Activated naive CD8-positive, alpha-beta T cell treated with anti-CD3 and anti-CD28 coated beads, Interleukin-2, amount 50 U/mL, for 16 hours (primary cell): Measurements from ENCODE around the gene SCG3.
"Not testable (repeated sequence)": the region's sequence is repeated elsewhere in the genome, so short reads cannot be mapped to it uniquely, and the experiment has no call there.

ENCODE experiments used
- DNase-seq: peaks from one replicate; pipeline ENCODE4 v3.0.0-alpha.2; 2020; ENCODE audit warnings: low read depth, low spot score

The SCG3 gene

GRCh38 chr15:51681303-51681963 is at the start of gene SCG3:
Gene SCG3 (plus strand): TSS chr15:51681503. CDS start chr15:51681756, 253 bp downstream.
- DNase-seq, result peak; percentile 13

DNA sequence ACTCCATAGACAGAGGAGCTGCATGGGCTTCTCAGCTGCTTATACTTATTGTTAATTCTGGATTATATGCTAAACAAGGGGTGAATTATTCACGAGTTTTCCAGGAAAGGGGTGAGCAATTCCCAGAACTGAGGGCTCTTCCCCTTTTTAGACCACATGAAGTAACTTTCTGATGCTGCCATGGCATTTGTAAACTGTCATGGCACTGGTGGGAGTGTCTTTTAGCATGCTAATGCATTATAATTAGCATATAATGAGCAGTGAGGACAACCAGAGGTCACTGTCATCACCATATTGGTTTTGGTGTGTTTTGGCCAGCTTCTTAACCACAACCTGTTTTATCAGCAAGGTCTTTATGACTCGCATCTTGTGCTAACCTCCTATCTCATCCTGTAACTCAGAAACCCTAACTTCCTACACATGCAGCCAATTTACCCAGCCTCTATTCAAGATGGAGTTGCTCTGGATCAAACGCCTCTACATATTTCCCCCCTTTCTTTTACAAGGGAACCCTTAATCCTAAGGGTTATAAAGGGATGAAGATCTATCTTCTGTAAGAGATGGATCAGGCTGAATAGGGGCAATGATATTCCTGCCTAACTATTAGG is 46.6 kb upstream of the SCG3 start:
- DNase-seq, result no peak

DNA sequence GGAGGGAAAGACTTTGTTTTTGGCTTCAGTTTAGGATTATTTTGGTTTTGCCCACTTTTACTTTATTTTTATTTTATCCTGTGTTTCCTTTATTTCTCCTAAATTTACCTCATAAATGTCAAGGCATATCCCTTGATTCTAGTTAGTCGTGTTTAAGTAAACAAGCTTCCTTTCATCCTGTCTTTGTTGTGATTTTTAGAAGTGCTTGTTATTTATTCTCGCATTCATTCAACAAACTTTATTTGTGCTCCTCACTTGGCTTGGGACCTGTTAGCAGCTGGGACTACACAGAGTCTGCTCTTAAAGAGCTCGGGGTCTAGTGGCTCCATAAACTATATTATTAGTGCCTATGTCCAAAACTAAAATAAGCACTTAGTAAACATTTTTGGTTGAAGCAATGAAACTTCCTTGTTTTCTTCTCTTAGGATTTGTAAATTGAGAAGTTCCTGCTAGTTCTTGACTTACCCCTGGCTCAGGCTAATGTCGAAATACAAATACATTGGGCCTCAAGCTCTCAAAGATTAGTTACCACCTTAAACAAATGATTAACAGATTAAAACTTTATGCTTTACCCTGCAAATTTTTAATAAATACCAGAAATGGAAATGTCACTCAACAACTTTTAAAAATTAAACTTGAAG is 39.7 kb upstream of the SCG3 start:
- no peak for DNase-seq

DNA sequence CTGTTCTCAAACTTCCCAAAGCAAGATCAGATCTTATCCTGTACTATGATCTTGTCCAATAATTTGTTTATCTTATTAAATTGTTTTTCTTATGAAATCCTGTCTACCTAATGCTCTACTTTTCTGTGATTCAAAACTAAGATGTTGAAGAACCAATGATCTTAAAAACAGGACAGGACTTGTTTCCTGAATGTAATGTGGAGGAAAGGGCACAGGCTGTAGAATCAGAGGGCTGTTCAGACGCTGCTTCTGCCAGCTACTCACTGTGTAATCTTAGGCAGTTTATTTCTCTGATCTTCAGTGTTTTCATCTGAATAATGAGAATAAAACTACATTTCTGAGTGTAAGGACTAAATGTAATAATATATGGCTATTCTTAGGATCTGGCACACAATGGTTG is 38.6 kb upstream of the SCG3 start:
- no peak for DNase-seq

DNA sequence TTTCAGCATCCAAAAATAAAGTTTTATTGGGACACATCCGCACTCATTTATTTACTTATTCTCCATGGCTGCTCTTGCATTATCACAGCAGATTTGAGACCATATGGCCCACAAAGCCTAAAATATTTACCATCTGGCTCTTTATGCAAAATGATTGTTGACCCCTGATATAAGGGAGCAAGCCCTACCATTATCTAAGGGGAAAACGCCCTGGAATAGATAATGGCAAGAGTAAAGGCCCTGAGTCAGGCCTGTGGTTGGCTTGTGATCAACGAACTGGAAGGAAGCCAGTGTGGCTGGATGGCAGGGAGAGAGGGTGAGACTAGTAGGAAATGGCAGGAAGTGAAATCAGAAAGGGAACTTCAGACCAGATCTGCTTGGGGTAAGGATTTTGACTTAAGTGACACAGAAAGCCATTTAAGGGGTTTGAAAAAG is 34.2 kb upstream of the SCG3 start:
- no peak for DNase-seq

- not testable (repeated sequence) for DNase-seq
These were observed 33.2 kb upstream of the SCG3 start for GRCh38 chr15:51648101-51648500.

- not testable (repeated sequence) for DNase-seq
These were observed 32.7 kb upstream of the SCG3 start for GRCh38 chr15:51648643-51649042.

DNA sequence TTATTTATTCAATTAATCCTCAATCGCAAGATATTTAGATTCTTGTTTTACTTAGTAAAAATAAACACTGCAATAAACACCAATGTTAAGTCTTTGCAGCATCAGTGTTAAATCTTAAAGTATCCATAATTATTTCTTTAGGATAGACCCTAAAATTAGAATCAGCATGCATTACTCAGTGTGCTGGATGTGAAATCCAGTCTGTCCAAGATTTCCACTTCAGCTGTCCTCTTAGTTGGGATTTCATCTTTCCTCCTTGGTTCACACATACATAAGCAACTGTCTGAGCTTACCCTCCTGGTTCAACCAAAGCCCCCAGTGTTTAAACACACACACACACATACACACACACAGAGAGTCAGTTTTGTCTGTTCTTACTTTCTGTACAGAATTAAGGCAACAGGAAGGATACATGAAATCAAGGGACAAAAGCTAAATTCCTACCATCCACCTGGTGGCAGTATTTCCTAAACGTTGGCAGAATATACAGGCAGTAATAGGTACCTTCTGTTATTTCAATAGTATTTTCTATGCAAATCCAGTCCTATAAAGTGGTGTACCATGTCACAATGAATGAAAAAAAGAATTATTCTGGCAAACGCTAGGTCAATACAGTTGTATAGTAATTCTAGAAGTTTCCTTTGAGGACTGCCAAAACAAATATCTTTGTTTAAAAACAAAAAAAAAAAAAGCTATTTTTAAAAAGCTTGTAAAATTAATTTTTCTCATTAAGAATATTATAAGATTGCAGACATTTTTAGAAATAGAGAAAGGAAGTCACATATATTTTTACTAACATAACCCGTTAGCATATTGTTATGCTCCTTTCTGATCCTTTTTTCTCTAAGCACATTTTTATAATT is 31.4 kb upstream of the SCG3 start:
- peak; percentile 13 for DNase-seq

DNA sequence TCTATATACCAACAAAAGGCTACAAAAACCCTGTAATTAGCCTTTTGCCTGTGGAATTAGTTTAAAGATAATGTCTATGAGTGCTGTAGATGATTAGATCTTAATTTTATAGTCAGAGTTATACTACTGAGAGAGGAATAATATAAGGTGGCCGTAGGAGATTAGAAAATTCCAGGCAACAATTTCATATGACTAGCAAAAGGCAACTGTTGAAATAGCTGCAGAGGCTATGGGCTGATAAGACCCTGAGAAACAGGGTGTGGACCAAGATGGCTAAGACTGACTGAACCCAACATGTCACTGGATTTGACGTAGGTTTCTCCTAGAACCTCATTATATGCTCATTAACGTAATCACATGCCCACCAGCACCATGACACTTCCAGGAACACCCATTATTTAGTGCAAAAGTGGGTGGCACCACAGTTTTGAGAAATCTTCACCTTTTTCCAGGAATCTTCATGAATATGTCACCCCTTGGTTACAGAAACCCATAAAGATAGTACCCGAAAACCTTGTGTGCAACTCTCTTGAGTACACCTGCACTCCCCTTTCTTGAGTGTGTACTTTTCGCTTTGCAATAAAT is 29.1 kb upstream of the SCG3 start:
- DNase-seq, result no peak

- DNase-seq, result not testable (repeated sequence)
These were observed 25.8 kb upstream of the SCG3 start for GRCh38 chr15:51655401-51656057.

GRCh38 chr15:51658664-51659063 is 22.6 kb upstream of the SCG3 start:
- DNase-seq, result no peak

- DNase-seq, result no peak
These were observed 20.2 kb upstream of the SCG3 start for GRCh38 chr15:51661072-51661471.

GRCh38 chr15:51667478-51667877 is 13.8 kb upstream of the SCG3 start:
- no peak for DNase-seq

DNA sequence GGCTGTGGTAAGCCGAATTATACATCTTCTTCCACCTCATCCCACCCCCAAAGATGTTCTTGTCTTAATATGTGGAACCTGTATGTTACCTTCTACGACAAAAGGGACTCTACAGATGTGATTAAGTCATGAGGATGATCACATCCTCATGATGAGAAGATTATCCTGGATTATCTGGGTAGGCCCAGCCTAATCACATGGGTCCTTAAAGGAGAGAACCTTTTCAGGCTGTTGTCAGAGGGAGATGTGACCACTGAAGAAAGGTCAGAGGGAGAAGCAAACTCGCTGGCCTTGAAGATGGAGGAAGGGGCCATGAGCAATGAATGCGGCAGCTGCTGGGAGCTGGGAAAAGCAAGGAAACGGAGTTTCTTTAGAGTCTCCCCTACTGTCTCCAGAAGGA is 12.9 kb upstream of the SCG3 start:
- no peak for DNase-seq

- DNase-seq, result no peak
These were observed 11.9 kb upstream of the SCG3 start for GRCh38 chr15:51669381-51669780.

- DNase-seq, result no peak
These were observed 9.1 kb upstream of the SCG3 start for GRCh38 chr15:51672155-51672687.

- no peak for DNase-seq
These were observed 8.1 kb upstream of the SCG3 start for GRCh38 chr15:51672913-51673857.

- no peak for DNase-seq
These were observed 6.1 kb upstream of the SCG3 start for GRCh38 chr15:51675234-51675633.

- no peak for DNase-seq
These were observed 4.3 kb upstream of the SCG3 start for GRCh38 chr15:51677021-51677420.

DNA sequence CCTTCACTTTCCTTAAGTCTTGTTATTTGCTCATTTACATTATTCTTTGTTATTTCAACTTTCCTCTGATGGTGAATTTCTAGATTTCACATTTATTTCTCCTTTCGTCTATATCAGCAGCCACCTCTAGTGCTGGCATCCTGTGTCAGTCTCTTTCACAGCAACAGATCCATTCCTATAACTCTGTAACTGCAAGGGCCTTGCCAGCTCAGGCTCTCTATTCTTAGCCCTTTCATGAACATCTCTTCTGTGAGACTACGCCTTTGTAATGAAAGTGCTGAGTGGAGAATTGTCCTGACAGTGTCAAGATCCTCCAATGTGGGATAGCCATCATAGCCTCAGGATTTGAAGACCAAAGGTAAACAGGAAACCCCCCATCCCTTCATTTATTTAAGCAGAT is 3.9 kb upstream of the SCG3 start:
- DNase-seq, result no peak
